ENCODE data around the gene TEDC2. TPM values are rescaled to one million over a fixed set of nuclear protein-coding genes. Genes with fewer than 3 reads are reported as not detected.

The TEDC2 gene
- total RNA-seq, 4 donors from 2014 or later: 0.83 to 0.96 TPM; not detected in 2

DNA sequence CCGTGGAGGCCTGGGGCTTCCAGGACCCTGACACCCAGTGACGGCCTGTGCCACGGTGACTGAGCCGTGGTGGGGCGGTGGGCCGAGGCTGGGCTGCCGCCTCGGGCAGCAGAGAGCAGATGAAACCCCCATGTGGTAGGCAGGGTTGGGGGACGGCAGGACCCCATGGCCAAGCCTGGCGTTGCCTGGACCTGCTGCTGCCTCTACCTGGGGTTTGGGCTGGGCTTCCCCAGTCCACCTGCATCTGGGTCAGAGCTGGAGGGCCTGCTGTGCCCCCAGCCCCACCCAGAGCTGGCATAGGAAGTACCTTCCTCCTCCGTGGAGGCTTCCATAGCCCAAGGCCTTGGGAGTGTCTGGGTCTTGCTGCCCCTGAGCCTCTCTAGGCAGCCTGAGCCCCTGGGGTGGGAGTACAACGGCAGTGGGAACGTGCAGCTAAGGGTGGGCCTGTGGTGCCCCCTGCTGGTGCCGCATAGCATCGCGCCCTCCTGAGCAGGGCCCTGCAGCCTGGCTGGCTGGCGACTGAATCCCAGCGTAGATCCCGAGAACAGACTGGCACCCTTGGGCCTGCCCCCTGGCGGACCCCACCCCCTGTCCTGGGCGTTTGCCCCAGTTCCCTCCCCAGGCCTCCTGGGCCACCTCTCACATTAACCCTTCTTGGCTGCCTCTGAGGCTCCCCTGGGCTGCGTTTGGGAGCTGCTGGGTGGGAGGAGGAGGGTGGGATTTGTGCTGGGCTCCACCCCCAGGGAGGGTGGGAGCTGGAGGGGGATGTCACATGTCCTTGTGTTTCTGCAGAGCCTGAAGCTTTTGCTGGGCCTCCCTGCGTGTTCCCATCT is 41.2 kb downstream of the TEDC2 start:
- peaks cover 43 to 61% of the 10 kb centered on the region in 2 donors for H3K4me1 ChIP-seq
- 35 to 82% methylated on average over 7 to 18 of the region's 23 CpGs for WGBS, 2 donors
- no peaks in the 10 kb centered on the region for H3K27me3 ChIP-seq
- peak overlapping the region in 2 of 3 donors; percentile 12 to 90 for H3K27ac ChIP-seq
- peak in 1 of 2 donors; percentile 5 for TF ChIP-seq POLR2A (IDR thresholded peaks at IDR 0.05)
- TF ChIP-seq, protein P1, sequence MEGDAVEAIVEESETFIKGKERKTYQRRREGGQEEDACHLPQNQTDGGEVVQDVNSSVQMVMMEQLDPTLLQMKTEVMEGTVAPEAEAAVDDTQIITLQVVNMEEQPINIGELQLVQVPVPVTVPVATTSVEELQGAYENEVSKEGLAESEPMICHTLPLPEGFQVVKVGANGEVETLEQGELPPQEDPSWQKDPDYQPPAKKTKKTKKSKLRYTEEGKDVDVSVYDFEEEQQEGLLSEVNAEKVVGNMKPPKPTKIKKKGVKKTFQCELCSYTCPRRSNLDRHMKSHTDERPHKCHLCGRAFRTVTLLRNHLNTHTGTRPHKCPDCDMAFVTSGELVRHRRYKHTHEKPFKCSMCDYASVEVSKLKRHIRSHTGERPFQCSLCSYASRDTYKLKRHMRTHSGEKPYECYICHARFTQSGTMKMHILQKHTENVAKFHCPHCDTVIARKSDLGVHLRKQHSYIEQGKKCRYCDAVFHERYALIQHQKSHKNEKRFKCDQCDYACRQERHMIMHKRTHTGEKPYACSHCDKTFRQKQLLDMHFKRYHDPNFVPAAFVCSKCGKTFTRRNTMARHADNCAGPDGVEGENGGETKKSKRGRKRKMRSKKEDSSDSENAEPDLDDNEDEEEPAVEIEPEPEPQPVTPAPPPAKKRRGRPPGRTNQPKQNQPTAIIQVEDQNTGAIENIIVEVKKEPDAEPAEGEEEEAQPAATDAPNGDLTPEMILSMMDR (IDR thresholded peaks at IDR 0.05): peak; percentile 96 to 99 (median 98)
- no peak overlapping the region for H3K4me3 ChIP-seq (replicated peaks in 1 of 3)
- peaks cover 0 to 8% of the 10 kb centered on the region in 2 donors for H3K36me3 ChIP-seq
- DNase-seq: peak; percentile 86 to 88
- intact Hi-C loops (cut with DNase I): loop anchor here (5.0 kb wide), 3 partner anchors 74 to 304 kb away; partner anchors contain the start of genes ABCA3, CASKIN1 and CCNF
- H3K9me3 ChIP-seq: no peaks in the 10 kb centered on the region

DNA sequence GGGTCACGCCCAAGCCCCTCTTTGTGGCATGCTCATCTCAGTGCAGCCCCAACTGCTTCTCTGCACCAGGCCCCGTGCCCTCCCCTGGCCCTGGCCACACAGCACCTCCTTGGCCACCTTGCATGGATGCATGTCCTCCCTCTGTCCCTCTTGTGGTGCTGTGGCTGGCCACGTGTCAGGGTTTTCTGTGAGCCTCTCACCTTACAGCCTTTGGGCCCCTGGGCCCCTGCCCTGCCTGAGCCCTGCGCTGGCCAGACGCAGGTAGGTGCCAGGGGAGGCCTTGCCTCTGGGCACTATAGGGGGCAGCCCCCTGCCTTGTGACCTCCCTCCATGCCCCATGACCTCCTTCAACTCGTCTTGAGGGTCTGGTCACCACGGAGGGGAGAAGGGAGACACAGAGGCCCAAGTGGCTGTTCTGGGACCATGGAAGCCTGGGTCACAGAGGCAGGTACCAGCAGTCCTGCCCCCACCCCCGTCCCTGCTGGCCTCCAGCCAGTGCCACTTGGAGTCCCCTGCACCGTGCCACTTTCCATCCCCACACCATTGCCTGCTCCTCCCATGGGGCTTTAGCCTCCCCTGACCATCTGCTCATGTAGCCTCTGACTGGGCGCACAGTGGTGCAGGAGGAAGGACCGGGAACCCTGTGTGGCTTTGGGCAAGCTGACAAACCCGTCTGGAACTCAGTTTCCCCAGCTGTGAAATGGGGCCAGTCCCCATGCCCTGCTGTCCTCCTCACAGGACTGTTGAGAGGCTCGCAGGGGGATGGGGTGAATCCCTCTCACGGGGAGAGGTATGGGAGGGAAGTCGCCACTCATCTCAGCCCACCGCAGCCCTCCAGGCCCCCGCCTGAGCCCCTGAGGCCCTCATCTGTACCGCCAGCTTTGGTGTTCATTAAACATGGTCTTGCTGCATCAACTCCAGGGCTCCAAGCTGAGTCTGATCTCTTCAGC is 42.3 kb downstream of the TEDC2 start:
- intact Hi-C loops (cut with DNase I): loop anchor here (5.0 kb wide), 3 partner anchors 75 to 305 kb away; partner anchors contain the start of genes ABCA3, CASKIN1 and CCNF
- Histone ChIP-seq H3K36me3 (no peaks in the 10 kb centered on the region), H3K27ac (peak overlapping the region; percentile 13 to 90 (median 31)), H3K9me3 (no peaks in the 10 kb centered on the region), H3K4me1 (peaks cover 42 to 55% of the 10 kb centered on the region in 2 donors), H3K27me3 (no peaks in the 10 kb centered on the region), H3K4me3 (replicated peaks in 1 of 3) (no peak overlapping the region)
- DNase-seq: no peak
- 55 to 65% methylated on average over 14 to 17 of the region's 18 CpGs for WGBS, 2 donors
- TF ChIP-seq, protein P1 (IDR thresholded peaks at IDR 0.05): no peak
- TF ChIP-seq POLR2A (IDR thresholded peaks at IDR 0.05): no peak

DNA sequence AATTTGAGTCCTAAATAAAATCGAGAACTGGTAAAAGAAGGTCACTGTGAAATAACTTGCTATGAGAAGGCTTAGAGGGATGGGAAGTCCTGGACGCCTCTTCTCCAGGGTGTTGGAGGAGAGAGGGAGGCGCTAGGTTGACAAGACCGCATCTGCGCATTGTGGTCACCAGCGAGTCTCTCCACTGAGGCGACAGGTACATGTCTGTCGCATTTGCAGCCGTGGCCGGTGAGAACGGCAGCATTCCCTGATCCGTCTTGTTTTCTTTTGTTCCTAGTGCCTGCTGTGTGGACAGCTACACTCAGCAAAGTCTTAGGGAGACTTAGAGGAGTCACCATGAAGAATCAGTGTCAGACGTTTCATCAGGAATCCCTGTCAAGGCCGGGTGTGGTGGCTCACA is 45.8 kb downstream of the TEDC2 start:
- Histone ChIP-seq H3K9me3 (no peaks in the 10 kb centered on the region), H3K36me3 (no peaks in the 10 kb centered on the region), H3K4me1 (peaks cover 17 to 22% of the 10 kb centered on the region in 2 donors), H3K27ac (no peak overlapping the region), H3K27me3 (no peaks in the 10 kb centered on the region), H3K4me3 (replicated peaks in 1 of 3) (no peak overlapping the region)
- intact Hi-C loops (cut with DNase I): no loop called here
- WGBS, 2 donors: 90 to 91% methylated on average over 14 of the region's 14 CpGs
- TF ChIP-seq POLR2A (IDR thresholded peaks at IDR 0.05): no peak
- TF ChIP-seq, protein P1 (IDR thresholded peaks at IDR 0.05): no peak
- no peak for DNase-seq

DNA sequence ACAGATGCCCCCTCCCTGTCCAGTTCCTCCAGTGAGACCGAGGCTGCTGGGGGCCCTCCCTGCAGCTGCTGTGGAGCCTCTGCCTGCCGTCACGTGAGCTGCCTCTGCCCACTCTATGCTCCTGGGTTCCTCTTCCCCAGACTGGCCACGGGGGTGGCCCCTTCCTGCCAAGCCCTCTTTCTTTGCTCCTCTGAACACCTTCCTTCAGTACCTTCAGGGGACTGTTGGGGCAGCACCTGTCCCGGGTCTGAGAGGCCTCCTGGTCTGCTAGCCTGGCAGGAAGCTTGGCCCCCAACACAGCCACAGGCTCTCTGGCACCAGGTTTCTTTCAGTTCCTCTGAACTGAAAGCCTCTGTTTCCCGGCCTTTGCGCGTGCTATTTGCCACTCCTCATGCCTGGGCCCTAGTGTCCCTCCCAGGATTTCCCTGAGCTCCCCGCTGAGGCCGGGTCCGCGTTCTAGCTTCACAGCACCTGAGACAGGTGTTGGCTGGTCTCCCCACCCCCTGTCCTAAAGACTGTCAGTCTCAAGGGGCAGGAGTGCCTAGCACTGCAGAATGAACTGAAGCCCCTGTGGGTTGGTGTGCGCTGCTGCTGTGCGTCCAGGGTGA is 47.2 kb downstream of the TEDC2 start:
- Histone ChIP-seq H3K9me3 (no peaks in the 10 kb centered on the region), H3K4me3 (replicated peaks in 1 of 3) (no peak overlapping the region), H3K27ac (no peak overlapping the region), H3K36me3 (no peaks in the 10 kb centered on the region), H3K27me3 (no peaks in the 10 kb centered on the region), H3K4me1 (peaks cover 11 to 12% of the 10 kb centered on the region in 2 donors)
- 78 to 79% methylated on average over 14 of the region's 14 CpGs for WGBS, 2 donors
- TF ChIP-seq, protein P1 (IDR thresholded peaks at IDR 0.05): no peak
- no peak for TF ChIP-seq POLR2A (IDR thresholded peaks at IDR 0.05)
- intact Hi-C loops (cut with DNase I): no loop called here
- DNase-seq: no peak
